GM12875 (cell line): ENCODE measurements around the gene ARMH3.

Source experiments
- H3K4me3 ChIP-seq: one replicate; pipeline ENCODE4 v1.5.1; 2011; ENCODE audit warnings: low read depth, low read length, control low read depth
- TF ChIP-seq, protein P1 (sequence below): IDR thresholded peaks from 2 replicates; pipeline ENCODE4 v1.5.1; 2011; ENCODE audit warnings: low read depth, mild to moderate bottlenecking, control low read depth, inconsistent platforms, low read length, moderate library complexity, borderline replicate concordance; ENCODE audit not compliant: insufficient read depth

Gene ARMH3

DNA sequence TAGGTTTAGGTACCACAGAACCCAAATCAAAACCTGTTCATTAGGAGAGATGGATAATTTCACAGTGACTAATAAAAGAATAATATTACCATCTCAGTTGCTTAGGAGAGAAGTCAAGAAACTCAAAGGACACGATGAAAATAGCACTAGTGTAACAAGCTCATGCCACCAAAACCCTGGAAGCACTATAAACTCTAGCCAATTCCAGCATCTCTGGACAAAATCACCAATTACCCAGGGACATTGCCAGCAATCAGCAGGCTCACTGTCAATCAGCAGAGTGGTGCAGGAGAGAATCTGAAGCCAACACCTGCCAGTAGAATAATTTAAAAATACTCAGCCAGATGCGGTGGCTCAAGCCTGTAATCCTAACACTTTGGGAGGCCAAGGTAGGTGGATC, 88.9 kb downstream of the ARMH3 start:
- TF ChIP-seq, protein P1, sequence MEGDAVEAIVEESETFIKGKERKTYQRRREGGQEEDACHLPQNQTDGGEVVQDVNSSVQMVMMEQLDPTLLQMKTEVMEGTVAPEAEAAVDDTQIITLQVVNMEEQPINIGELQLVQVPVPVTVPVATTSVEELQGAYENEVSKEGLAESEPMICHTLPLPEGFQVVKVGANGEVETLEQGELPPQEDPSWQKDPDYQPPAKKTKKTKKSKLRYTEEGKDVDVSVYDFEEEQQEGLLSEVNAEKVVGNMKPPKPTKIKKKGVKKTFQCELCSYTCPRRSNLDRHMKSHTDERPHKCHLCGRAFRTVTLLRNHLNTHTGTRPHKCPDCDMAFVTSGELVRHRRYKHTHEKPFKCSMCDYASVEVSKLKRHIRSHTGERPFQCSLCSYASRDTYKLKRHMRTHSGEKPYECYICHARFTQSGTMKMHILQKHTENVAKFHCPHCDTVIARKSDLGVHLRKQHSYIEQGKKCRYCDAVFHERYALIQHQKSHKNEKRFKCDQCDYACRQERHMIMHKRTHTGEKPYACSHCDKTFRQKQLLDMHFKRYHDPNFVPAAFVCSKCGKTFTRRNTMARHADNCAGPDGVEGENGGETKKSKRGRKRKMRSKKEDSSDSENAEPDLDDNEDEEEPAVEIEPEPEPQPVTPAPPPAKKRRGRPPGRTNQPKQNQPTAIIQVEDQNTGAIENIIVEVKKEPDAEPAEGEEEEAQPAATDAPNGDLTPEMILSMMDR: no peak
- no peak overlapping the region for H3K4me3 ChIP-seq

DNA sequence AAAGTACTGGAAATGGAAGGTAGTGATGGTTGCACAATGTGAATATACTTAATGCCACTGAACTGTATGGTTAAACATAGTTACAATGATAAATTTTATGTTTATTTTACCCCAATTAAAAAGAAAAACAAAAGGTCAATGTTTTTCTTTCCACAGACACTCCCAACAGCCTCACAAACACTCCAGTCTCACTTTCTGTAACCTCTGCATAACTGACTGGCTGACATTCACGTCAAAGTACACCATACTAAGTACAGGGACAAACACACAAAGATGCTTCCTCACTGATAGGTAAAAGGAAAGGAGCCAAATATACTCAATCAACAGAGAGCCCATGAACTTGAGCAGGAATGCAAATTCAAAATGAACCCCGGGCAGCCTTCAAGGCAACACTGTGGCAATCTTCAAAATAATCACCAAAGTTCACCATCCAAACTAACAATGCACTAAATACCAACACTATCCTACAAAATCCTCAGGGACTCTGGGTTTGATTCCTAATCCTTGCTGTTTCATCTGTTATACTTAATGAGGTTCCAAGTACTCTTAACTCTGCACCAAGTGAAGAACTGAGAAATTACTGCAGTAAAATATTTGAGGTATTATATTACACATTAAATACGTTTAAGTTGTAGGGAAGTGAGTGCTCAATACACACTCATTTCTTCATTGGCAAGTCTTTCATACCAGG, 90.8 kb downstream of the ARMH3 start:
- TF ChIP-seq, protein P1: no peak
- H3K4me3 ChIP-seq: no peak overlapping the region

DNA sequence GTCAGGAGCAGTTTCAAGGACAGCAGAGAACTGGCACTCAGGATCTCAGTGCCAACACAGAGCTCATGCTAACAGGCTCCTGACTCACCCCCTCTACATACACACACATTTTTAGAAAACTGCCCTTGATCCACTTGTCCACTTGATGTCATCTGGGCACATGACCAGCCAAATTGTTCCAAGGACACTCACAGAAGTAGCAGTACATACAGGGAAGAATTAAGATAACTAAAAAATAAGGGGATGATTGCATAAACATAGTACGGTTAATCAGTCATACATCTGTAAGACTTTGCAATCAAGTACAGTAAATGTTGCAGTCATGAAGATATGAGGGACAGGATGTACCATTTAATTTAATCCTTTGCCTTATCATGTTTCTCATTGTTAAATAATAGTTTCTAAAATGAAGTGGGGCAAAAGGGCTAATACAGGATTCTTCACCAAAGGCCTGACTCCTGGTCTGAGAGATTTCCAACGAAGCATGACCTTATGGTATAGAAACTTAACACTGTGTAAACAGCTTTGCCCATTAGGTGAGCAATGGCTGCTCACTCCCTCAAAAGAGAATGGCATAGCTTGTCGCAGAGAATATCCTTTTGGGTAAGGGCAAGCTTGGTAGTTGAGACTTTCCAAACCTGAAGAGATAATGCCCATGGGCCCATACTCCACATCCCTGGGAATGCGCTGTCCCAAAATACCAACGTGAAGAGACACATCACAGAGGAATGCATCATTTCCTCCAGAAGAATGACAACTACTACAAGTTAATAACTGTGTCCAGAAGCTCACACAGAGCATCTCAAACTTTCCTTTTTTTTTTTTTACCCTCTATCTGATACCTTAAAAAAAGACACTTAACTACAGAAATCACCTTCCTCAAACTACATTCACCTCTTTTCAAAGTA, 94.1 kb downstream of the ARMH3 start:
- no peak overlapping the region for H3K4me3 ChIP-seq
- TF ChIP-seq, protein P1: no peak

DNA sequence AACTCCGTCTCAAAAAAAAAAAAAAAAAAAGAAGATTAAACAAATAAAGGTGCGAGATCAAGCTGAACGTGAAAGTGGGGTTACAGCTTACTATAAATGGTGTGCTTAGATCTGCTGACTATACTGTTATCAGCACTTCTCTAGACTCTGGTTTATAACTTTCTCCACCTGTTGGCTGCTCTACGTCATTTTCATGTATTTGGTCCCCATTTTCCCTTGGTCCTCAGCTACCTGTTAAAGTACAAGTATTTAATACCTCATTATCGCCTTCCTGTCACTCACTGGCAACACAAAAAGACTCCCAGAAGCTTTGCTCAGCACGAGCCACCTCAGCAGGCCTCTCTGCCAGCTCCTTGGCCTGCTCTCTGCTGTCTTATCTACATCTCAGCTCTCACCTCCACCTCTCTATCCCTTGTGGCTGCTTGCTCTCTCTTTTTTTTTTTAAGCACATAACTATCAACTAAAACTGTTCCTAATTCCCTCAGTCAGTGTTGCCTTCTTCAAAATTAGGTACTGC, 95.0 kb downstream of the ARMH3 start:
- TF ChIP-seq, protein P1: no peak
- H3K4me3 ChIP-seq: no peak overlapping the region

DNA sequence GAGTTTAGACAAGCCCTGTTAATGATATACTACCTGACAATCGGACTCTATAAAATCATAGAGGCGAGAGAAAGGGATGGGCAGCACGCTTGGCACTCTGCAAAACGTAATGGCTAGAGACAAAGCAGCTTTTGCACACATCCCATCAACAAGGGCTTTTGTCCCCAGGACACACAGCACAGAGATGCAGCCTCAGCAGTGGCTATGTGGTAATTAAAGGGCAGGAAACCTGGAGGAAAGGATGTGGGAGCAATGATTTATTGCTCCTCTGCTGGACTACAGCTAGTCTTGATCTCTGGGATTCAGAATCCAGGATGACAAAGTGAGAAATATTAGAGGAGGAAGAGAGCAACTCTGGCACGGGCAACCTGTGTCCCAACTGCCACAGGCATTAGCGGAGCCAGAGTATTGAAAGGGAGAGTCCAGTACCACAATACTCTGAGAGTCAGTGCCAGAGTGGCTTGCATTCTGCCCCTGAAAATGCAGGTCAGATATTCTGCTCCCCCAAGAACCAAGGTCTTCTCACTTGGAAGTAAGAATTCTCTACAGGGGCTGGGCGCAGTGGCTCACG, 96.5 kb downstream of the ARMH3 start:
- no peak overlapping the region for H3K4me3 ChIP-seq
- TF ChIP-seq, protein P1: no peak

DNA sequence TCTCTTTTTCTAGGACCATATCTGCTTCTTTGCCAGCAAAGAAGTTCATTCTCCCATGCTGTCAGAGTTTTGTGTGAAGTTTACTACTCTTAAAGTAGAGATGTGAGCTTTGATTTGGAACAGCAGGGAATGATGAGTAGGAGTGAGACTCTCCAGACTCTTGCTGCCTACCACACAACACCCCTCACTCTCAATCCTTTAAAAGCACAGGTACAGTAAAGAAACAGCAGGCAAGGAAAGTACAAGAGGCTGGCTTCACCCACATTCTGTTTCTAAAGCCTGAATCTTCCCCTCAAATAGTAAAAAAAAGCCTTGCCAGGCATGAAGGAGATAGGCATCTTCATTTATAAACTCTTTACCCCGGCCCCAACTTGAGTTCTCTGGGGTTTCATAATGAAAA, 97.3 kb downstream of the ARMH3 start:
- H3K4me3 ChIP-seq: no peak overlapping the region
- TF ChIP-seq, protein P1: no peak
